GM12875 (cell line): ENCODE measurements around the gene WDR43.

ENCODE experiments used
- H3K4me3 ChIP-seq: one replicate; pipeline ENCODE4 v1.5.1; 2011; ENCODE audit warnings: low read depth, low read length, control low read depth
- TF ChIP-seq, protein P1 (sequence below): IDR thresholded peaks from 2 replicates; pipeline ENCODE4 v1.5.1; 2011; ENCODE audit warnings: low read depth, mild to moderate bottlenecking, control low read depth, inconsistent platforms, low read length, moderate library complexity, borderline replicate concordance; ENCODE audit not compliant: insufficient read depth

WDR43 gene

GRCh38 chr2:28930205-28930604 lies 35.7 kb downstream of the WDR43 start:
- TF ChIP-seq, protein P1, sequence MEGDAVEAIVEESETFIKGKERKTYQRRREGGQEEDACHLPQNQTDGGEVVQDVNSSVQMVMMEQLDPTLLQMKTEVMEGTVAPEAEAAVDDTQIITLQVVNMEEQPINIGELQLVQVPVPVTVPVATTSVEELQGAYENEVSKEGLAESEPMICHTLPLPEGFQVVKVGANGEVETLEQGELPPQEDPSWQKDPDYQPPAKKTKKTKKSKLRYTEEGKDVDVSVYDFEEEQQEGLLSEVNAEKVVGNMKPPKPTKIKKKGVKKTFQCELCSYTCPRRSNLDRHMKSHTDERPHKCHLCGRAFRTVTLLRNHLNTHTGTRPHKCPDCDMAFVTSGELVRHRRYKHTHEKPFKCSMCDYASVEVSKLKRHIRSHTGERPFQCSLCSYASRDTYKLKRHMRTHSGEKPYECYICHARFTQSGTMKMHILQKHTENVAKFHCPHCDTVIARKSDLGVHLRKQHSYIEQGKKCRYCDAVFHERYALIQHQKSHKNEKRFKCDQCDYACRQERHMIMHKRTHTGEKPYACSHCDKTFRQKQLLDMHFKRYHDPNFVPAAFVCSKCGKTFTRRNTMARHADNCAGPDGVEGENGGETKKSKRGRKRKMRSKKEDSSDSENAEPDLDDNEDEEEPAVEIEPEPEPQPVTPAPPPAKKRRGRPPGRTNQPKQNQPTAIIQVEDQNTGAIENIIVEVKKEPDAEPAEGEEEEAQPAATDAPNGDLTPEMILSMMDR, result no peak

DNA sequence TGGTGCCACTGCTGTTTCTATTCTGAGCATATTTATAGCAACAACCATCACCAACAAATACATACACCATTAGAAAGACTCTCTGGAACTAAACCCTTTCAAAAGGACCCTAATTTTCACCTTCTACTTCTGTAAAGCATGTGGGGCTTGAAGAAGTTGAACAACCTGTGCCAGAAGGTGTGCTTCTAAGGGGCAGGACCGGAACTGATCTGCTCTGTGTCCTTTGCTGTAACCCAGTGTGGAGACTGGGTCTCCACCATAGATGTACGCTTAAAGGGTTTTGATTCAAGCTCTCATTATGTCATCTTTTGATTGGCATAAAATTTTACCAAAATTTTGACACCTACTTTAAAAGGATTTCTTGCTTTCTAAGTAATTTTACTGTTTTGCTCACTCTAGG lies 40.3 kb downstream of the WDR43 start:
- TF ChIP-seq, protein P1, result no peak
- H3K4me3 ChIP-seq, result no peak overlapping the region

More at GRCh38 chr2:28930205-28930604, 35.7 kb downstream of the WDR43 start:
- no peak overlapping the region for H3K4me3 ChIP-seq

- H3K4me3 ChIP-seq, result no peak overlapping the region
- TF ChIP-seq, protein P1, result no peak
Measured at GRCh38 chr2:28941008-28941407, 46.5 kb downstream of the WDR43 start.

GRCh38 chr2:28944535-28945248 lies 50.2 kb downstream of the WDR43 start:
- TF ChIP-seq, protein P1, result no peak
- no peak overlapping the region for H3K4me3 ChIP-seq

DNA sequence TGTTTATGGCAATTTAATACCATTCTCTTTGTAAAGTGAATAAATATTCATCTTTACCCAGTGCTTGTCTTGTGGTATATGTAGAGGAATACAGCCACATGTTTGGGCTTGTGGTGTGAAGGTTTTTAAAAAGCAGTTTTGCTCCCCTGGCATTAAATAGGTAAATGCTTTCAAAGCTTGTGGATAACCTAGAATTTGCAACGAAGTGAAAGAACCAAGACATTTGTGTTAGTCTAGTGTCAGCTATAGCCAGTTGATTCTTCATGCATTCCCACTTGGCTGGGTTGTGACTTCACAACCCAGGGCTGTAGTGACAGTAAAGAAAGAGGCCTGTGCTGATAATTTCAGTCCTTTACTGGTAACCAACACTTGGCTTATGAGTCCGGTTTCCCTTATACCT lies 53.7 kb downstream of the WDR43 start:
- TF ChIP-seq, protein P1, result no peak
- no peak overlapping the region for H3K4me3 ChIP-seq

DNA sequence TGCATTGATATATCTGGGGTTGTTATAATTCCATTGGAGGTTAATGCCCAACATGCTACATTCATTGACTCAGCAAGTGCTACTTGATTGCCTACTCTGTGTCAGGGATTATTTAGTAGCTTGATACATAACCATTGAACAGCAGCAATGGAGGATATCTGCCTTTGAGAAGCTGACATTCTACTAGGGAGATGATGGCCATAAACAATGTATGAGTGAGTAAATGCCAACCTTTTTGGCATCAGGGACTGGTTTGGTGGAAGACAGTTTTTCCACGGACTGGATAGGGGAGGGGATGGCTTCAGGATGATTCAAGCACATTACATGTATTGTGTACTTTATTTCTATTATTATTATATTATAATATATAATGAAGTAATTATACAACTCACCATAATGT lies 54.7 kb downstream of the WDR43 start:
- TF ChIP-seq, protein P1, result no peak
- H3K4me3 ChIP-seq, result no peak overlapping the region

GRCh38 chr2:28949617-28950305 lies 55.3 kb downstream of the WDR43 start:
- TF ChIP-seq, protein P1, result no peak

More at GRCh38 chr2:28949617-28950305, 55.3 kb downstream of the WDR43 start:
- H3K4me3 ChIP-seq, result no peak overlapping the region
